ENCODE measurements around the gene PRKCI.

DNA sequence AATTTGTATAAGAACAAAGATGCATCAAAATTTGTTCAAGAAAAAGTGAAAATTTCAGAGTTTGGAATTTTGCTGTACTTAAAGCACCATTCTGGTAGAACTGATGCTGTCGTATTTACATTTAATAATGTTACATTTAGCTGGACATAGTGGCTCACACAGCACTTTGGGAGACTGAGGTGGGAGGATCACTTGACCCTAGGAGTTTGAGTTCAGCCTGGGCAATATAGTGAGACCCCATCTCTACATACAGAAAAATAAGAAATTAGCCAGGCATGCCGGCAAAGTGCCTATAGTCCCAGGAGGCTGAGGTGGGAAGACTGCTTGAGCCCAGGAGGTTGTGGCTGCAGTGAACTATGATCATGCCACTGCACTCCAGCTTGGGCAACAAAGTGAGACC, 83.8 kb downstream of the PRKCI start:
- TF ChIP-seq, protein P1, sequence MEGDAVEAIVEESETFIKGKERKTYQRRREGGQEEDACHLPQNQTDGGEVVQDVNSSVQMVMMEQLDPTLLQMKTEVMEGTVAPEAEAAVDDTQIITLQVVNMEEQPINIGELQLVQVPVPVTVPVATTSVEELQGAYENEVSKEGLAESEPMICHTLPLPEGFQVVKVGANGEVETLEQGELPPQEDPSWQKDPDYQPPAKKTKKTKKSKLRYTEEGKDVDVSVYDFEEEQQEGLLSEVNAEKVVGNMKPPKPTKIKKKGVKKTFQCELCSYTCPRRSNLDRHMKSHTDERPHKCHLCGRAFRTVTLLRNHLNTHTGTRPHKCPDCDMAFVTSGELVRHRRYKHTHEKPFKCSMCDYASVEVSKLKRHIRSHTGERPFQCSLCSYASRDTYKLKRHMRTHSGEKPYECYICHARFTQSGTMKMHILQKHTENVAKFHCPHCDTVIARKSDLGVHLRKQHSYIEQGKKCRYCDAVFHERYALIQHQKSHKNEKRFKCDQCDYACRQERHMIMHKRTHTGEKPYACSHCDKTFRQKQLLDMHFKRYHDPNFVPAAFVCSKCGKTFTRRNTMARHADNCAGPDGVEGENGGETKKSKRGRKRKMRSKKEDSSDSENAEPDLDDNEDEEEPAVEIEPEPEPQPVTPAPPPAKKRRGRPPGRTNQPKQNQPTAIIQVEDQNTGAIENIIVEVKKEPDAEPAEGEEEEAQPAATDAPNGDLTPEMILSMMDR (IDR thresholded peaks at IDR 0.05) = no peak
- no peak for TF ChIP-seq POLR2A (IDR thresholded peaks at IDR 0.05)

Data from lower leg skin (tissue), 3 donors.